HepG2 (cell line): ENCODE data around the gene OGA. TPM values are rescaled to one million over a fixed set of nuclear protein-coding genes. Genes with fewer than 3 reads are reported as not detected.

ENCODE experiments used
- HOXA3 ChIP-seq: sonication (generic); formaldehyde crosslinking; IDR thresholded peaks from 2 replicates; pipeline ENCODE4 v1.5.0; 2020; ENCODE audit warnings: missing genetic modification reagents
- MTF1 ChIP-seq: sonication (generic); formaldehyde crosslinking; IDR thresholded peaks from 2 replicates; pipeline ENCODE4 v1.5.0; 2020; ENCODE audit warnings: missing genetic modification reagents
- NCOR1 ChIP-seq: fragments of 200-600 bp; sonication (generic); IDR thresholded peaks from 2 replicates; pipeline ENCODE4 v1.7.0; 2017; ENCODE audit warnings: antibody characterized with exemption, low read length, borderline replicate concordance
- RAD21 ChIP-seq: fragments of 450-650 bp; formaldehyde crosslinking; IDR thresholded peaks from 2 replicates; pipeline ENCODE4 v1.5.0; 2020; ENCODE audit warnings: mild to moderate bottlenecking
- RBFOX2 ChIP-seq: fragments of 200-400 bp; formaldehyde crosslinking; IDR thresholded peaks from 2 replicates; pipeline ENCODE4 v1.6.1; 2017; ENCODE audit warnings: low read depth, mild to moderate bottlenecking, low read length
- SAP130 ChIP-seq: IDR thresholded peaks from 2 replicates; pipeline ENCODE4 v1.6.1; 2016; ENCODE audit warnings: low read depth
- SPEN ChIP-seq: sonication (generic); formaldehyde crosslinking; IDR thresholded peaks from 2 replicates; pipeline ENCODE4 v1.5.1; 2020; ENCODE audit warnings: low read depth, mild to moderate bottlenecking, missing genetic modification reagents
- STAG1 ChIP-seq: sonication (generic); formaldehyde crosslinking; IDR thresholded peaks from 2 replicates; pipeline ENCODE4 v1.4.0; 2020; ENCODE audit warnings: missing genetic modification reagents
- XRCC5 ChIP-seq: fragments of 200-400 bp; formaldehyde crosslinking; optimal IDR thresholded peaks from 2 replicates; pipeline ENCODE3; 2017; ENCODE audit warnings: mild to moderate bottlenecking, low read length
- ZBTB7B ChIP-seq: sonication (generic); formaldehyde crosslinking; IDR thresholded peaks from 2 replicates; pipeline ENCODE4 v1.4.0; 2020; ENCODE audit warnings: missing genetic modification reagents
- ZNF263 ChIP-seq: sonication (generic); formaldehyde crosslinking; IDR thresholded peaks from 2 replicates; pipeline ENCODE4 v1.4.0; 2020; ENCODE audit warnings: missing genetic modification reagents
- ZNF607 ChIP-seq: sonication (generic); formaldehyde crosslinking; IDR thresholded peaks from 2 replicates; pipeline ENCODE4 v1.5.1; 2020; ENCODE audit warnings: missing genetic modification reagents, mild to moderate bottlenecking, borderline replicate concordance
- ZNF776 ChIP-seq: sonication (generic); formaldehyde crosslinking; IDR thresholded peaks from 2 replicates; pipeline ENCODE4 v1.4.0; 2020; ENCODE audit warnings: mild to moderate bottlenecking, missing genetic modification reagents
- polyA plus RNA-seq, 8 experiments: library from polyadenylated mRNA; depleted of rRNA in 3 of 8; stranded (reverse) in 7 of 8; unstranded in 1 of 8; fragments of >200 nt; fragmentation: Illumina TruSeq in 4 of 8; extraction: Trizol in 4 of 8; gene quantifications; 2 replicates each; pipeline versions ENCODE4 v1.2.1 to v1.2.3, GENCODE V29; 2011 to 2016; ENCODE audit warnings: low read depth in 4 of 8, missing spikeins in 1 of 8, mixed read lengths in 1 of 8; ENCODE audit not compliant: insufficient read depth in 1 of 8
- total RNA-seq, 5 experiments: library from RNA; depleted of rRNA; stranded (reverse); fragments of >200 nt; fragmentation: Illumina TruSeq; extraction: Trizol; gene quantifications; 2 replicates each; pipeline ENCODE4 v1.2.3, GENCODE V29; 2016; ENCODE audit warnings: low read depth in 1 of 5
- TF ChIP-seq, protein P1 (sequence below): sonication (generic); formaldehyde crosslinking; IDR thresholded peaks from 2 replicates; pipeline ENCODE4 v1.9.0; 2022; ENCODE audit warnings: missing genetic modification reagents, mild to moderate bottlenecking, borderline replicate concordance
- TF ChIP-seq, protein P2 (sequence below): sonication (generic); formaldehyde crosslinking; IDR thresholded peaks from 2 replicates; pipeline ENCODE4 v1.8.1; 2023; ENCODE audit warnings: missing genetic modification reagents, inconsistent platforms, borderline replicate concordance
- TF ChIP-seq, protein P3 (sequence below): sonication (generic); formaldehyde crosslinking; IDR thresholded peaks from 2 replicates; pipeline ENCODE4 v1.5.0; 2020; ENCODE audit warnings: mild to moderate bottlenecking, missing genetic modification reagents, moderate library complexity
- TF ChIP-seq, protein P4 (sequence below): sonication (generic); formaldehyde crosslinking; IDR thresholded peaks from 2 replicates; pipeline ENCODE4 v1.5.1; 2020; ENCODE audit warnings: mild to moderate bottlenecking, missing genetic modification reagents, moderate library complexity
- TF ChIP-seq, protein P5 (sequence below): sonication (generic); formaldehyde crosslinking; IDR thresholded peaks from 2 replicates; pipeline ENCODE4 v1.8.0; 2022; ENCODE audit warnings: missing genetic modification reagents, mild to moderate bottlenecking, moderate library complexity, borderline replicate concordance

OGA gene
- total and polyA plus RNA-seq, 2 of the 13 experiments (the other 11 are each of a cell fraction or from before 2014, with no cell fraction given): 33.2 to 39.8 TPM

DNA sequence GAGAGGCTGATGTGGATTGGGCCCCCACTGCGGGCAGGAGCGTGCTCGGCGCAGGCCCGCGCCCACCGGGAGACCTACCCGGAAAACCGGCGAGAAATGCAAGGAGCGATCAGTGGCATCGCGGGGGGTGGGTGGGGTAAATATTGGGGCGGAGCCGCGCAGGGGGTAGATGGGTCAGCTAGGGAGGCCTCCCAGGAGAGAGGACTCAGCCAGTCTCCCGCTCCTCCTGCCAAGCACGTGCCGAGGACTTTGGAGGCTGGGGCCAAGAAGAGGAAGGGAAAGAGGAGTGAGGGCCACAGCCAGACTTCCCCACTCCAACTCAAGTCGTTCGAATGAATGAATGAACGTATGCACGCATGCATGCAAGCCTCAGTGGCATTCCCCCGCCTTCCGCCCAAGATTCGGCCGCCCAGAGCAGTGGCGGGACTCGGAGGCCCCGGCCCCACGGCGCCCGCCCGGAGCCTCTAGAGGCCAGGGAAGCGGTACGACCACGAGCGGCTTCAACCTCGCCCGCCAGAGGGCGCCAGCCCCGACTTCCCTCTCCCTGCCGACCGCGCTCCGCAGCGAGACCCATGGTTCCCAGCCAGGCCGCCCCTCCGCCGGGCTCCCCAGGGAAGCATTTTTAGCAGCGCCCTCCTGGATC, 38.6 kb downstream of the OGA start (continued):
- TF ChIP-seq ZNF607 (no peak), ZBTB7B (peak; percentile 35; the same call in 1 of the 2 replicates), SPEN (CRISPR knock-in tag) (0 out of 2 replicates have a peak, but pooled peaks have one; percentile 25), ZNF776 (CRISPR knock-in tag) (0 out of 2 replicates have a peak, but pooled peaks have one; percentile 20), HOXA3 (CRISPR knock-in tag) (peak; percentile 64; the same call in 1 of the 2 replicates), NCOR1 (no peak), STAG1 (CRISPR knock-in tag) (peak; percentile 27), RAD21 (CRISPR knock-in tag) (peak; percentile 22; the same call in 1 of the 2 replicates), RBFOX2 (peak; percentile 48; the same call in 1 of the 2 replicates), MTF1 (CRISPR knock-in tag) (no peak), XRCC5 (peak; percentile 58), ZNF263 (CRISPR knock-in tag) (0 out of 2 replicates have a peak, but pooled peaks have one; percentile 16), SAP130 (CRISPR knock-in tag) (peak; percentile 13; the same call in 1 of the 2 replicates)
- TF ChIP-seq, protein P1, sequence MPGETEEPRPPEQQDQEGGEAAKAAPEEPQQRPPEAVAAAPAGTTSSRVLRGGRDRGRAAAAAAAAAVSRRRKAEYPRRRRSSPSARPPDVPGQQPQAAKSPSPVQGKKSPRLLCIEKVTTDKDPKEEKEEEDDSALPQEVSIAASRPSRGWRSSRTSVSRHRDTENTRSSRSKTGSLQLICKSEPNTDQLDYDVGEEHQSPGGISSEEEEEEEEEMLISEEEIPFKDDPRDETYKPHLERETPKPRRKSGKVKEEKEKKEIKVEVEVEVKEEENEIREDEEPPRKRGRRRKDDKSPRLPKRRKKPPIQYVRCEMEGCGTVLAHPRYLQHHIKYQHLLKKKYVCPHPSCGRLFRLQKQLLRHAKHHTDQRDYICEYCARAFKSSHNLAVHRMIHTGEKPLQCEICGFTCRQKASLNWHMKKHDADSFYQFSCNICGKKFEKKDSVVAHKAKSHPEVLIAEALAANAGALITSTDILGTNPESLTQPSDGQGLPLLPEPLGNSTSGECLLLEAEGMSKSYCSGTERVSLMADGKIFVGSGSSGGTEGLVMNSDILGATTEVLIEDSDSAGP (CRISPR knock-in tag): peak; percentile 28; the same call in 1 of the 2 replicates
- TF ChIP-seq, protein P2, sequence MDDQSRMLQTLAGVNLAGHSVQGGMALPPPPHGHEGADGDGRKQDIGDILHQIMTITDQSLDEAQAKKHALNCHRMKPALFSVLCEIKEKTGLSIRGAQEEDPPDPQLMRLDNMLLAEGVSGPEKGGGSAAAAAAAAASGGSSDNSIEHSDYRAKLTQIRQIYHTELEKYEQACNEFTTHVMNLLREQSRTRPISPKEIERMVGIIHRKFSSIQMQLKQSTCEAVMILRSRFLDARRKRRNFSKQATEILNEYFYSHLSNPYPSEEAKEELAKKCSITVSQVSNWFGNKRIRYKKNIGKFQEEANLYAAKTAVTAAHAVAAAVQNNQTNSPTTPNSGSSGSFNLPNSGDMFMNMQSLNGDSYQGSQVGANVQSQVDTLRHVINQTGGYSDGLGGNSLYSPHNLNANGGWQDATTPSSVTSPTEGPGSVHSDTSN: no peak
- TF ChIP-seq, protein P3, sequence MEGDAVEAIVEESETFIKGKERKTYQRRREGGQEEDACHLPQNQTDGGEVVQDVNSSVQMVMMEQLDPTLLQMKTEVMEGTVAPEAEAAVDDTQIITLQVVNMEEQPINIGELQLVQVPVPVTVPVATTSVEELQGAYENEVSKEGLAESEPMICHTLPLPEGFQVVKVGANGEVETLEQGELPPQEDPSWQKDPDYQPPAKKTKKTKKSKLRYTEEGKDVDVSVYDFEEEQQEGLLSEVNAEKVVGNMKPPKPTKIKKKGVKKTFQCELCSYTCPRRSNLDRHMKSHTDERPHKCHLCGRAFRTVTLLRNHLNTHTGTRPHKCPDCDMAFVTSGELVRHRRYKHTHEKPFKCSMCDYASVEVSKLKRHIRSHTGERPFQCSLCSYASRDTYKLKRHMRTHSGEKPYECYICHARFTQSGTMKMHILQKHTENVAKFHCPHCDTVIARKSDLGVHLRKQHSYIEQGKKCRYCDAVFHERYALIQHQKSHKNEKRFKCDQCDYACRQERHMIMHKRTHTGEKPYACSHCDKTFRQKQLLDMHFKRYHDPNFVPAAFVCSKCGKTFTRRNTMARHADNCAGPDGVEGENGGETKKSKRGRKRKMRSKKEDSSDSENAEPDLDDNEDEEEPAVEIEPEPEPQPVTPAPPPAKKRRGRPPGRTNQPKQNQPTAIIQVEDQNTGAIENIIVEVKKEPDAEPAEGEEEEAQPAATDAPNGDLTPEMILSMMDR: peak; percentile 77
- TF ChIP-seq, protein P4, sequence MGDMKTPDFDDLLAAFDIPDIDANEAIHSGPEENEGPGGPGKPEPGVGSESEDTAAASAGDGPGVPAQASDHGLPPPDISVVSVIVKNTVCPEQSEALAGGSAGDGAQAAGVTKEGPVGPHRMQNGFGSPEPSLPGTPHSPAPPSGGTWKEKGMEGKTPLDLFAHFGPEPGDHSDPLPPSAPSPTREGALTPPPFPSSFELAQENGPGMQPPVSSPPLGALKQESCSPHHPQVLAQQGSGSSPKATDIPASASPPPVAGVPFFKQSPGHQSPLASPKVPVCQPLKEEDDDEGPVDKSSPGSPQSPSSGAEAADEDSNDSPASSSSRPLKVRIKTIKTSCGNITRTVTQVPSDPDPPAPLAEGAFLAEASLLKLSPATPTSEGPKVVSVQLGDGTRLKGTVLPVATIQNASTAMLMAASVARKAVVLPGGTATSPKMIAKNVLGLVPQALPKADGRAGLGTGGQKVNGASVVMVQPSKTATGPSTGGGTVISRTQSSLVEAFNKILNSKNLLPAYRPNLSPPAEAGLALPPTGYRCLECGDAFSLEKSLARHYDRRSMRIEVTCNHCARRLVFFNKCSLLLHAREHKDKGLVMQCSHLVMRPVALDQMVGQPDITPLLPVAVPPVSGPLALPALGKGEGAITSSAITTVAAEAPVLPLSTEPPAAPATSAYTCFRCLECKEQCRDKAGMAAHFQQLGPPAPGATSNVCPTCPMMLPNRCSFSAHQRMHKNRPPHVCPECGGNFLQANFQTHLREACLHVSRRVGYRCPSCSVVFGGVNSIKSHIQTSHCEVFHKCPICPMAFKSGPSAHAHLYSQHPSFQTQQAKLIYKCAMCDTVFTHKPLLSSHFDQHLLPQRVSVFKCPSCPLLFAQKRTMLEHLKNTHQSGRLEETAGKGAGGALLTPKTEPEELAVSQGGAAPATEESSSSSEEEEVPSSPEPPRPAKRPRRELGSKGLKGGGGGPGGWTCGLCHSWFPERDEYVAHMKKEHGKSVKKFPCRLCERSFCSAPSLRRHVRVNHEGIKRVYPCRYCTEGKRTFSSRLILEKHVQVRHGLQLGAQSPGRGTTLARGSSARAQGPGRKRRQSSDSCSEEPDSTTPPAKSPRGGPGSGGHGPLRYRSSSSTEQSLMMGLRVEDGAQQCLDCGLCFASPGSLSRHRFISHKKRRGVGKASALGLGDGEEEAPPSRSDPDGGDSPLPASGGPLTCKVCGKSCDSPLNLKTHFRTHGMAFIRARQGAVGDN (CRISPR knock-in tag): peak; percentile 58
- TF ChIP-seq, protein P5, sequence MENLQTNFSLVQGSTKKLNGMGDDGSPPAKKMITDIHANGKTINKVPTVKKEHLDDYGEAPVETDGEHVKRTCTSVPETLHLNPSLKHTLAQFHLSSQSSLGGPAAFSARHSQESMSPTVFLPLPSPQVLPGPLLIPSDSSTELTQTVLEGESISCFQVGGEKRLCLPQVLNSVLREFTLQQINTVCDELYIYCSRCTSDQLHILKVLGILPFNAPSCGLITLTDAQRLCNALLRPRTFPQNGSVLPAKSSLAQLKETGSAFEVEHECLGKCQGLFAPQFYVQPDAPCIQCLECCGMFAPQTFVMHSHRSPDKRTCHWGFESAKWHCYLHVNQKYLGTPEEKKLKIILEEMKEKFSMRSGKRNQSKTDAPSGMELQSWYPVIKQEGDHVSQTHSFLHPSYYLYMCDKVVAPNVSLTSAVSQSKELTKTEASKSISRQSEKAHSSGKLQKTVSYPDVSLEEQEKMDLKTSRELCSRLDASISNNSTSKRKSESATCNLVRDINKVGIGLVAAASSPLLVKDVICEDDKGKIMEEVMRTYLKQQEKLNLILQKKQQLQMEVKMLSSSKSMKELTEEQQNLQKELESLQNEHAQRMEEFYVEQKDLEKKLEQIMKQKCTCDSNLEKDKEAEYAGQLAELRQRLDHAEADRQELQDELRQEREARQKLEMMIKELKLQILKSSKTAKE (CRISPR knock-in tag): no peak
